ENCODE results near the gene PSME1.
A peak's percentile ranks its signal among the peaks of the same experiment; 100 is the strongest.
"Not testable (repeated sequence)": the region's sequence is repeated elsewhere in the genome, so short reads cannot be mapped to it uniquely, and the experiment has no call there.

PSME1 gene

GRCh38 chr14:24105609-24106239 lies 30.3 kb upstream of the PSME1 start:
- DNase-seq: not testable (repeated sequence)

DNA sequence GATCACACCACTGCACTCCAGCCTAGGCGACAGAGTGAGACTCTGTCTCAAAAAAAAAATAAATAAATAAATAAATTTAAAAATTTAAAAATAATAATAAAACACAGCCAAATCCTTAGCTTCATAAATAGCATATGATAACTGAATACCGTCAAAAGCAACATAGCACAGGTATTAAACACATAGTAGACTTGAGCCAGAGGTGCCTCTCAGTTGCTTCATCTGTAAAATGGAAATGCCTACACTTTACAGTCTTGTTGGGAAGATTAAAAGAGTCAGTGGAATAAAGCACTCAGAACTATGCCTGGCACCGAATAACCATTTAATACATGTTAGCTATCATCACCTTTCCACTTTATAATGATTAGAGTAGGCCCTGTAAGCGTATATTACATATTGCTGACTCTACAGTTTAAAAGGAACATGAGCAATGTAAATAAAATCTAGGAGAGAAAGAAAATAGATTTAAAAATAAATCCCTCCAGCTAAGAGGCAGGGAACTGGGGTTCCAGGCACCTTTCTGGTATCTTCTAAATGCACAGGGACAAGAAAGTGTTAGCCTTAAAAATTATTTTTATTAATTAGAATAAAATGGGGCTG lies 29.2 kb upstream of the PSME1 start:
- DNase-seq: no peak

DNA sequence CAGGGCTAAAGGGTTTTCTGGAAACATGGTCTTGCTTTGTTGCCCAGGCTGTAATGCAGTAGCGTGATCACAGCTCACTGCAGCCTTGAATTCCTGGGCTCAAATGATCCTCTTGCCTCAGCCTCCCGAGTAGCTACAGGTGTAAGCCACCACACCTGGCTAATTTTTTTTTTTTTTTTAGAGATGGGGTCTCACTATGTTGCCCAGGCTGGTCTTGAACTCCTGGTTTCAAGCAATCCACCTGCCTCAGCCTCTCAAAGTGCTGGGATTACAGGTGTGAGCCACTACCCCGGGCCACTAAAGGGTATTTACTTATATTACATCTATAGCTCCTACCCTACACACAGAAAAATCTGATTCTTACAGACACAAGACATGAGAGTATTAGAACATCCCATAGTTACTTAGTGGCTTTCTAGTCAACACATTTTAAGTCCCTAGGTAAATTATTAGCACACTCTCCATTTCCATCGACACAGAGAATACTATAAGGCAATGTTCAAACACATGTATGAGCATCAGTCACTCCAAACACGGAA lies 27.6 kb upstream of the PSME1 start:
- no peak for DNase-seq

DNA sequence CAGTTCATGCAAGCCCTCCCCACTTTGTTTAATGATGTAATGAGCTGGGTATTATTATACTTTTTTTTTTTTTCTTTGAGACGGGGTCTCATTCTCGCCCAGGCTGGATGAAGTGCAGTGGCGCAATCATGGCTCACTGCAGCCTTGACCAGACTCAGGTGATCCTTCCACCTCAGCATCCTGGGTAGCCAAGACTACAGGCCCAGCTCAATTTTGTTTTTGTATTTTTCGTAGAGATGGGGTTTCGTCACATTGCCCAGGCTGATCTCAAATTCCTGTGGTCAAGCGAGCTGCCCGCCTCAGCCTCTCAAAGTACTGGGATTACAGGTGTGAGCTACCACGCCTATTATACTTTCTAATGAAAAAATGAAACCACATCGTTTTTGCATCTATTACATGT lies 25.9 kb upstream of the PSME1 start:
- no peak for DNase-seq

GRCh38 chr14:24110523-24110922 lies 25.5 kb upstream of the PSME1 start:
- DNase-seq: no peak

- DNase-seq: no peak
Observed at GRCh38 chr14:24113379-24113800, 22.6 kb upstream of the PSME1 start.

DNA sequence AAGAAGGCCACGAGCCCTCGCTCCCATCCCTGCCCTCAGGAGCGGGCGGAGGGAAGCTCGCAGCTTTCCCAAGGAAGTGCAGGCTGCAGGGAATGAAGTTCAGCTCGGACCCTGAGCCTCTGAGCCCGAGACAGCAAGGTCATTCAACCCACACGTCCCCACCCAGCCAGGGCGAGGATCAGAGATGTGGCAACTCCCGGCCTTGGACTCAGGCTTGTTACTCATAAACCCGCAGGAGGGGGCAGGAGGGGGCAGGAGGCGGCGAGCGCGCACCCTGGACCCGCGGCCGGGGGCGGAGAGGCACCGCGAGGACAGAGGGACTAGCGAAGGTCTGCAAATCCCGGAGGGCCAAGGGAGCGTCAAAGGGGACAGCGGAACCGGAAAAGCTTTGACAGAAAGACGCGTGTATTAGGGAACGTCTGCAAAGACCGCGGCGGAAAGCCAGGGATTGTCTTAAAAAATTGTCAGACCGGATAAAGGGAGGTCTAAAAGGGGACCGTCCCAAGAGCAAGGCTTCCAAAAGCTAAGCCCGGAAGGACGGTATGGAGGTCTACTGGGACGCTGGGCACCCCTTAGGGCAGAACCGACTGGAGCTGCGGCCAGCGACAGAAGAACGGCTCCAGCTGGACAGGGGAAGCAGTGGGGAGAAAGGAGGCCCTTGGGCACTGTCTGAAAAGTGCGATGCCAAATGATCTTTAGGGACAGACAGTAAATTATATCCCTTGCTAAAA lies 22.0 kb upstream of the PSME1 start:
- peak; percentile 81 for DNase-seq

DNA sequence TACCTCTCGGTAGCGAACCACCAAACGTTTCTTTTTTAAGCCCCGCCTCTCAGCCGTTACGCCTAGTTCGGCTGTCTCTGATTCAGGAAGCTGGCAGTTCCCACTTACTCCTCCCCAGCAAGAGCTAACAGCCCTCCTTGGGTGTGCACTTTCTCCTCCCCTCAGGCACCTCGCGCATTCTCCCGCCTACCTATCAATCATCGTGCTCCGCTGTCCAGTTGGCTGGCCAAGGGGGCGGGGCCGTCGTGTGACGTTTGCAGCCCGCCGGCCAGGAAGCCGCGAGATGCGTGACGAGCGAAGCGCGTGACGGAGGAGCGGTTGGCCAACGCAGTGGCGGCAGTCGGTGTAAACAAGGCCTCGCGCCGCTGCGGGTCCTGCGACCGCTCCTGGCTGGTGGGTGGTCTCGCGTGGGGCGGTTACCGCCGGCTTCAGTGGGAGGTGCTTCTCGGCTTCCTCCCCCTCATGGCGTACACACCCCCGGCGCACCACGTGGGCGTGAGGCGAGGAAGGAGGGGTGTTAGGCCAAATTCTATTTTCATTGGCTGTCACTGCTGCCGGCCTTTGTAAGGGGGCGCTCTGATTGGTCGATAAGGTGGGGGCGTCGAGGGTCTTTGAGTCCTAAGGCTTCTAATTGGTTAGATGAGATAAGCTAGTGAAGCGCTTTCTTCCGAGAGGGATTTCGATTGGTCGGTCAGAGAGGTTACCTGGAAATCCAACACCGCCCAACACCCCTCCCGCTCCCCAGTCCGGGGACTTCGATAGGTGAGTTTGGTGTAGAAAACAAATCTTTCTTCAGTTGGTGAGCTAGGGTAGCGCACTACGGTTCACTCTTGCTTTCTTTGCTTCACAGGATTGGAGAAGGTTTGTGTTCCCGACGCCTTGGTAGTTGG lies 21.2 kb upstream of the PSME1 start, which contains the start of the genes DCAF11 and NRL:
Gene DCAF11, plus strand, starts transcription at position 246 of the 890 bp plus-strand sequence. CDS start 818 bp downstream, outside the sequence.
Gene NRL, minus strand, starts transcription at position 418 of the 890 bp plus-strand sequence. CDS start 32,101 bp downstream, outside the sequence.
- peak; percentile 99 for DNase-seq

DNA sequence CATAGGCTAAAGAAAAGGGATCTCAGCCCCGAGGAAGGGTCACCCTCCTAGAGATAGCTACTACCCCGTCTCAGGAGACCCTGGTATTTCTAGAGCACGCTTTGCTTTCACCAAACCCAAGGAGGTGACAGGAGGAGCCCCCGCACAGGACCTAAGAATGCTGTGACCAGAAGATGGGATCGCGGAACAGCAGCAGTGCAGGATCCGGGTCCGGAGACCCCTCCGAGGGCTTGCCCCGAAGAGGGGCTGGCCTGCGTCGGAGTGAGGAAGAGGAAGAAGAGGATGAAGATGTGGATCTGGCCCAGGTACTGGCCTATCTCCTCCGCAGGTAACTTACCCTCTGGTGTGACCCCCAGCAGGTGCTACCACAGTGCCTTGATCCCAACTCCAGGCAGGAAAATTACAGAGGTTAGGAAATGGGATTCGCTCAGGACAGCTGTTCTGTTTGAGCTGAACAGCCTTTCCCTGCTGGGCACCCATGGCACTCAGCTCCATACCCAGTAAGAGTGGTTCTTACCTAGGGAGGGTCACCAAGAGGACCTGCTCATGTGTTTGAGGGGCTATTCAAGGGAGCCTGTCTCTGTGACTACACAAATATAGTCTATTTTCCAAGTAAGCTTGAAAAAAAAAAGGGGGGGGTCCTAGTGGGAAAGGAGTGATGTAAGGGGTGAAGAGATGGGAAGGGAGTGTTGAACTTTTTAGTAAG lies 20.4 kb upstream of the PSME1 start:
- no peak for DNase-seq

- DNase-seq: no peak
Observed at GRCh38 chr14:24116128-24116814, 19.7 kb upstream of the PSME1 start.

- DNase-seq: no peak
Observed at GRCh38 chr14:24117179-24117578, 18.8 kb upstream of the PSME1 start.

DNA sequence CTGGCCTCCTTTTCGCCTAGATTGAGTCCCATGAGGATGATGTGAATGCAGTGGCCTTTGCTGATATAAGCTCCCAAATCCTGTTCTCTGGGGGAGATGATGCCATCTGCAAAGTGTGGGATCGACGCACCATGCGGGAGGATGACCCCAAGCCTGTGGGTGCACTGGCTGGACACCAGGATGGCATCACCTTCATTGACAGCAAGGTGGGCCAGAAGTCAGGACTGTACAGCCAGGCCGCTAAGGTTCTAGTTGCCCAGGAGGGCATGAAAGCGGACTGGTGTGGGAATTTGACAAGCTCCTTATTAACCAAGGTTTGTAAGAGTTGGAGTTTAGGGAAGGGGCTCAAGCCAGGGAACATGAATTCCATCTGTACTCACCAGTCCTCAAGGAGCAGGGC lies 16.3 kb upstream of the PSME1 start:
- DNase-seq: no peak

DNA sequence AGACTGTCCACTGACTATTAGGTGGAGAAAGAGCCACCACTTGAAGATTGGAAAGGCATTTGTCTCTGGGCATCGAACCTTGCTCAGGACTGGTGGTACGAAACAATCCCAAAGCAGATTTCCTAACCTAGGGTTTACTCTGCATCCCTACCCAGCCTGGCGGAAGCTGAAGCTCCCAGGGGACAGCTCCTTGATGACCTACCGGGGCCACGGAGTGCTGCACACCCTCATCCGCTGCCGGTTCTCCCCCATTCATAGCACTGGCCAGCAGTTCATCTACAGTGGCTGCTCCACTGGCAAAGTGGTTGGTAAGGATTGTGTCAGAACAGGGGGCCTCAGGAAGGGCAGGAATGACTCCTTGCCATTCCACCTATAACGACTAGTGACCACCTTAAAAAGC lies 14.8 kb upstream of the PSME1 start:
- no peak for DNase-seq

DNA sequence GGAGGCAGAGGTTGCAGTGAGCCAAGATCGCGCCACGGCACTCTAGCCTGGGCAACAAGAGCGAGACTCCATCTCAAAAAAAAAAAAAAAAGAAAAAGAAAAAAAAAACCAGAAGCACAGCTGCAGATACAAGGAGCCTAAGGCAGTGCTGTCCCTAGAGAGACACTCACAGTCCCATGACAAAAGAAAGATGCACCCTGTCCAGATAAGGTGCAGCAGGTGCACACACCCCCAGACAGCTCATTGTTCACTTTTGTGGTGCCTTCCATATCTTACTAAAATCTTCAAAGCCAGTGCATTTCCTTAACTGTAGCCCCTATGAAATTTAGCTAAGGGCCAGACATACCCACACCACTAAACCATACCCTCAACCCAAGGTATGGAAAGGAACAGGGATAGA lies 13.6 kb upstream of the PSME1 start:
- DNase-seq: no peak

DNA sequence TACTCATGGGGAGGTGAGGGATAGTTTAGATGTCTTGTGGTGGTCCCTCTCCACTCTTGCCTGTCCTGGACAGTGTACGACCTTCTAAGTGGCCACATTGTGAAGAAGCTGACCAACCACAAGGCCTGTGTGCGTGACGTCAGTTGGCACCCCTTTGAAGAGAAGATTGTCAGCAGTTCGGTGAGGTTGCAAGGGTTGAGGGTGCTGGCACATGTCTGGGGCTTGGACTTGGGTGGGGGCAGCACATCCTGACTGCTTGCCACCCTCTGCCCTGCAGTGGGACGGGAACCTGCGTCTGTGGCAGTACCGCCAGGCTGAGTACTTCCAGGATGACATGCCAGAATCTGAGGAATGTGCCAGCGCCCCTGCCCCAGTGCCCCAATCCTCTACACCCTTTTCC lies 13.1 kb upstream of the PSME1 start:
- DNase-seq: no peak

DNA sequence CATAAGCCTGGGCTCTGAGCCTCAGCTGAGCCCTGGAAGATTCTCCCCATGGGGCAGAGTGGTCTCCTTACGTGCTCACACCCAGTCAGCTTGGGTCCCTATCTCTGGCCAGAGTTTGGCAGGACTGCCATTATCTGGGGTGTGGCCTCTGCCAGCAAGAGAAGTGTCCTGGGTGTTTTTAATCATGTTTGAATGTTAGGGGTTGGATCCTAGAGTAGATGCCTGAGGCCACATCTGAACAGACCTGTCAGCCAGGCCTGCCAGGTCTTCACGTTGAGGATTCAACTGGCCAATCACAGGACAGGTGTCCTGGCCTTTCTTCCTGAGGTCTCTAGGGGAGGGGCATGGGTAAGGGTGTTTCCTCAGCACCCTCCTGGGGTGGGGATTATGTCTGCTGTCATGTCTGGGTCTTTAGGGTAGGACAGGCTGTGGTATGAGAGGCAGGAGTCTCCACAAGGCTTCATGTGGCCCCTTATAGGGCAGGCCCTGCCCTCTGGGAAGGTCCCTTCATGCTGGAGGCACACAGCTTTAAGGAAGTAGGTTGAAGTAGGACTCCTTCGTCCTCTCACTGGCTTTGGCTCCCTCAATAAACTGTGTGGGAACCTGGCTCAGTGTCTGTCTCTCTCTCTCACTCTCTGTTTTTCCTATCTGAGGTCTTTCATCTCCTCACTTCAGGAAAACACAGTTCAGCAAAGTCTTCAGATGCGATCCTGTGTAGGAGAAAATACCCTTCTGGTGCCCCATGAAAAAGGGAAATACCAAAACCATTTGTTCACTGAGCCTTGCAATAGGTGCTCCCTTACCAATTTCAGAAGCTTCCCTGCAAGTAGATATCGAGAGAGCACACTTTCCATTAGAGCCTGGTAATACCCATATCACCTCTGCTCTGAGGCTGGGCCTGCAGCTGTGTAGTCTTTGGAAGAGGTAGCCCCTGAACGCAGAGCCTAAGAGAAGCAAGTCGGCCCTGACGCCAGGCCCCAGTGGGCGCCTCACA lies 12.3 kb upstream of the PSME1 start:
- no peak for DNase-seq

DNA sequence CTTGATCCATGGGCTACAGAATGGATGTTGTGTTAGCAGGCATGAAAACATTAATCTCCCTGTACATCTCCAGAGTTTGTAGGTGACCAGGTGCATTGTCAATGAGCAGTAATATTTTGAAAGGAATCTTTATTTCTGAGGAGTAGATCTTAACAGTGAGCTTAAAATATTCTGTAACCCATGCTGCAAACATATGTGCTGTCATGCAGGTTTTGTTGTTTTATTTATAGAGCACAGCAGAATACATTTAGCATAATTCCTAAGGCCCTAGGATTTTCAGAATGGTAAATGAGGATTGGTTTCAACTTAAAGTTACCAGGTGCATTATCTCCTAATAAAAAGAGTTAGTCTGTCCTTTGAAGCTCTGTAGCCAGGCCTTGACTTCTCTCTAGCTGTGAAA lies 9.1 kb upstream of the PSME1 start:
- DNase-seq: no peak

DNA sequence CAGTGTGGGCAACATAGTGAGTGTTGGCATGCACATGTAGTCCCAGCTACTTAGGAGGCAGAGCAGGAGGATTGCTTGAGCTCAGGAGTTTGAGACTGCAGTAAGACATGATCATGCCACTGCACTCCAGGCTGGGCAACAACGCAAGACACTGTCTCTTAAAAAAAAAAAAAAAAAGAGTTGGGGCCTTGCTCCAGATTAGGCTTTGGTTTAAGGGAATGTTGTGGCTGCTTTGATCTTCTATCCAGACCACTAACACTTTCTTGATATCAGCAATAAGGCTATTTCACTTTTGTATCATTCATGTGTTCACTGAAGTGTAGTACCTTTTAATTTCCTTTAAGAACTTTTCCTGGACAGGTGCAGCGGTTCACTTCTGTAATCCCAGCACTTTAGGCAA lies 8.3 kb upstream of the PSME1 start:
- DNase-seq: no peak

DNA sequence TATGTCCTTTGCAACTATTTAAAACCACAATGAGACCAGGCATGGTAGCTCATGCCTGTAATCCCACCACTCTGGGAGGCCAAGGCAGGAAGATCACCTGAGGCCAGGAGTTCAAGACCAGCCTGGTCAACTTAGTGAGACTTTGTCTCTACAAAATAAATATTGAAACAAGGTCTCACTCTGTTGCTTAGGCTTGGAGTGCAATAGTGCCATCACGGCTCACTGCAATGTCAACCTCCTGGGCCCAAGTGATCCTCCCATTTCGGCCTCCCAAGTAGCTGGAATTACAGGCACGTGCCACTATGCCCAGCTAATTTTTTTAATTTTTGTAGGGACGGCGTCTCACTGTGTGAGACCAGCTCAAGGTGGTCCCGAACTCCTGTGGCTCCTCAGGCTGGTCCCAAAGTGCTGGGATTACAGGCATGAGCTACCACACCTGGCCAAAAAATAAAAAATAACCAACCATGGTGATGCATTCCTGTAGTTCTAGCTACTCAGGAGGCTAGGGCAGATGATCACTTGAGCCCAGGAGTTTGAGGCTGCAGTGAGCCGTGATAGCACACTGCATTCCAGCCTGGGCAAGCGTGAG lies 6.5 kb upstream of the PSME1 start:
- DNase-seq: no peak

DNA sequence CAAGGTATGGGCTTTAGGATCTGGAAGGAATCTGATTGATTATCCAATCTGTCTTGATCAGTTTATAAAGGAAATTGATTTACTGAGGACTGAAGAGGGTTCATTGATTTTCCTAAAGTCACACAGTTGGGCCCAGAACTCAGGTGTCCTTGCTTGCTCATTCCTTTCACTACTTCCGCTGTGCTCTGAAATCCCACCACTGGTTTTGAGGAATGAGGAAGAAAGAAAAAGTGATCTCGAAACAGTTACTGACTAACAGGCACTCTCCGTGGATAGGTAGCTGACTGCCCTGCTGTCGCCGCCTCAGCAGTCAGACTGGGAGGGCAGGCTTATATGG lies 5.6 kb upstream of the PSME1 start, which contains the start of gene FITM1:
Gene FITM1, plus strand, starts transcription at position 280 of the 337 bp plus-strand sequence. CDS start 905 bp downstream, outside the sequence.
- no peak for DNase-seq
